H1 (cell line): ENCODE measurements around the gene IPO9. TPM values are rescaled to one million over a fixed set of nuclear protein-coding genes. Genes with fewer than 3 reads are reported as not detected.

Experiments
- CTCF ChIA-PET: fragments of 300-600 bp; sonication (Branson Sonifier 250); formaldehyde crosslinking; loops from one replicate; lab custom pipeline; 2021; ENCODE audit not compliant: partially characterized antibody; lab: Charles Lee
- POLR2A ChIA-PET: fragments of 300-600 bp; sonication (Branson Sonifier 250); formaldehyde crosslinking; loops from one replicate; lab custom pipeline; 2021; ENCODE audit warnings: inconsistent platforms; ENCODE audit not compliant: partially characterized antibody; lab: Charles Lee
- DNase-seq, 2 experiments: peaks; one replicate each; pipeline versions ENCODE4 v3.0.0 to v3.0.0-alpha.2; 2010 to 2022; ENCODE audit warnings: low spot score in 2 of 2, low read depth in 1 of 2, mixed read lengths in 1 of 2
- FAIRE-seq: peaks from 2 replicates; lab custom pipeline; 2011; peaks lifted over from hg19 to GRCh38; lab: Jason Lieb, UNC
- H2AFZ ChIP-seq: 2 replicates; pipeline ENCODE4 v1.8.1; 2012; ENCODE audit warnings: low read length, inconsistent platforms
- H2AK5ac ChIP-seq: 2 replicates; pipeline ENCODE4 v1.6.1; 2013; ENCODE audit warnings: low read depth, low read length
- H2BK120ac ChIP-seq: replicated peaks from 2 replicates; pipeline ENCODE3; 2013; ENCODE audit warnings: low read depth, low read length, inconsistent platforms
- H2BK12ac ChIP-seq: 2 replicates; pipeline ENCODE4 v1.6.1; 2013; ENCODE audit warnings: low read depth, low read length
- H2BK15ac ChIP-seq: 2 replicates; pipeline ENCODE4 v1.6.1; 2013; ENCODE audit warnings: low read length
- H2BK20ac ChIP-seq: 2 replicates; pipeline ENCODE4 v1.6.1; 2013; ENCODE audit warnings: low read length
- H2BK5ac ChIP-seq: 2 replicates; pipeline ENCODE4 v1.6.1; 2013; ENCODE audit warnings: low read depth, low read length
- H3K14ac ChIP-seq: 2 replicates; pipeline ENCODE4 v1.6.1; 2013; ENCODE audit warnings: inconsistent platforms; ENCODE audit not compliant: insufficient read length
- H3K18ac ChIP-seq: 2 replicates; pipeline ENCODE4 v1.6.1; 2013; ENCODE audit warnings: low read length; ENCODE audit errors: extremely low read depth
- H3K23ac ChIP-seq: 2 replicates; pipeline ENCODE4 v1.6.1; 2013; ENCODE audit warnings: inconsistent platforms; ENCODE audit not compliant: insufficient read length
- H3K23me2 ChIP-seq: 2 replicates; pipeline ENCODE4 v1.6.1; 2013; ENCODE audit warnings: low read depth, low read length
- H3K27ac ChIP-seq: 2 replicates; pipeline ENCODE4 v1.6.1; 2011; ENCODE audit warnings: low read depth, low read length, inconsistent platforms
- H3K27me3 ChIP-seq, 4 experiments: replicated peaks in 1 of 4; 1 replicate in 1 of 4; 2 replicates in 3 of 4; pipeline versions ENCODE4 v1.6.1 to v1.8.1; 2011 to 2013; ENCODE audit warnings: low read length in 3 of 4, mild to moderate bottlenecking in 3 of 4, inconsistent platforms in 2 of 4, mixed read lengths in 2 of 4, moderate library complexity in 1 of 4; ENCODE audit not compliant: control insufficient read depth in 3 of 4, insufficient read depth in 3 of 4; ENCODE audit errors: extremely low read depth in 1 of 4
- H3K36me3 ChIP-seq, 4 experiments: 2 replicates each; pipeline versions ENCODE4 v1.6.1 to v1.8.1; 2011 to 2013; ENCODE audit warnings: mild to moderate bottlenecking in 4 of 4, low read length in 3 of 4, moderate library complexity in 2 of 4, control low read depth in 1 of 4, inconsistent platforms in 1 of 4; ENCODE audit not compliant: insufficient read depth in 4 of 4, control insufficient read depth in 2 of 4
- H3K4ac ChIP-seq: replicated peaks from 2 replicates; pipeline ENCODE3; 2013; ENCODE audit warnings: low read length, low read depth, mixed read lengths, inconsistent platforms; ENCODE audit not compliant: insufficient read length
- H3K4me1 ChIP-seq, 4 experiments: replicated peaks in 1 of 4; 1 replicate in 1 of 4; 2 replicates in 3 of 4; pipeline versions ENCODE4 v1.6.1 to v1.8.1; 2011 to 2013; ENCODE audit warnings: low read length in 3 of 4, inconsistent platforms in 2 of 4, mixed read lengths in 1 of 4; ENCODE audit not compliant: insufficient read depth in 4 of 4, control insufficient read depth in 3 of 4
- H3K4me2 ChIP-seq, 2 experiments: 2 replicates each; pipeline versions ENCODE4 v1.6.1 to v1.8.1; 2011 to 2013; ENCODE audit warnings: low read depth in 2 of 2, low read length in 2 of 2, control low read depth in 1 of 2, inconsistent platforms in 1 of 2, mild to moderate bottlenecking in 1 of 2; ENCODE audit not compliant: insufficient read depth in 1 of 2
- H3K4me3 ChIP-seq, 4 experiments: fragments of 200-600, 300-600 bp in 1 of 4; sonication (generic), shearing (Covaris generic), sonication (Bioruptor Twin) in 1 of 4; 2 replicates each; pipeline versions ENCODE4 v1.5.1 to v1.8.1; 2011 to 2016; ENCODE audit warnings: low read length in 4 of 4, low read depth in 3 of 4, control low read depth in 2 of 4, inconsistent platforms in 2 of 4, mild to moderate bottlenecking in 2 of 4, mixed read lengths in 1 of 4, moderate library complexity in 1 of 4; ENCODE audit not compliant: insufficient read depth in 2 of 4; ENCODE audit errors: extremely low read depth in 1 of 4
- H3K56ac ChIP-seq: replicated peaks from 2 replicates; pipeline ENCODE3; 2013; ENCODE audit warnings: low read depth, mild to moderate bottlenecking, mixed read lengths, low read length, inconsistent platforms; ENCODE audit not compliant: insufficient read length
- H3K79me1 ChIP-seq: 2 replicates; pipeline ENCODE4 v1.6.1; 2013; ENCODE audit warnings: low read depth, low read length, control low read depth
- H3K79me2 ChIP-seq, 2 experiments: 2 replicates each; pipeline versions ENCODE4 v1.6.1 to v1.8.1; 2012 to 2013; ENCODE audit warnings: low read length in 2 of 2, mild to moderate bottlenecking in 2 of 2, inconsistent platforms in 1 of 2; ENCODE audit not compliant: insufficient read depth in 2 of 2, control insufficient read depth in 1 of 2
- H3K9ac ChIP-seq, 4 experiments: replicated peaks in 1 of 4; 1 replicate in 1 of 4; 2 replicates in 3 of 4; pipeline versions ENCODE4 v1.6.1 to v1.8.1; 2011 to 2013; ENCODE audit warnings: low read depth in 3 of 4, low read length in 3 of 4, control low read depth in 2 of 4, mild to moderate bottlenecking in 2 of 4, moderate library complexity in 2 of 4, inconsistent platforms in 1 of 4; ENCODE audit errors: extremely low read depth in 1 of 4
- H3K9me3 ChIP-seq, 2 experiments: 2 replicates each; pipeline versions ENCODE4 v1.6.1 to v1.8.1; 2012 to 2013; ENCODE audit warnings: mild to moderate bottlenecking in 2 of 2, moderate library complexity in 2 of 2, control low read depth in 1 of 2, inconsistent platforms in 1 of 2, low read depth in 1 of 2, low read length in 1 of 2, mixed read lengths in 1 of 2; ENCODE audit not compliant: insufficient read depth in 2 of 2
- H4K20me1 ChIP-seq, 2 experiments: replicated peaks in 1 of 2; 2 replicates each; pipeline versions ENCODE3 to v1.8.1; 2011 to 2013; ENCODE audit warnings: inconsistent platforms in 2 of 2, low read length in 2 of 2, mild to moderate bottlenecking in 1 of 2; ENCODE audit not compliant: insufficient read depth in 2 of 2, control insufficient read depth in 1 of 2
- H4K5ac ChIP-seq: 2 replicates; pipeline ENCODE4 v1.6.1; 2013; ENCODE audit warnings: low read length, low read depth, mixed read lengths, inconsistent platforms; ENCODE audit not compliant: insufficient read length
- H4K8ac ChIP-seq: 2 replicates; pipeline ENCODE4 v1.8.0; 2013; ENCODE audit warnings: mild to moderate bottlenecking, moderate library complexity, low read length, inconsistent platforms; ENCODE audit not compliant: insufficient read depth; ENCODE audit errors: extremely low read depth
- H4K91ac ChIP-seq: replicated peaks from 2 replicates; pipeline ENCODE3; 2013; ENCODE audit warnings: low read length, mixed read lengths, inconsistent platforms; ENCODE audit not compliant: insufficient read length
- EP300 ChIP-seq, 2 experiments: IDR thresholded peaks; 1 replicate in 1 of 2; 2 replicates in 1 of 2; pipeline ENCODE4 v1.6.1; 2011 to 2012; ENCODE audit warnings: low read depth in 2 of 2, low read length in 2 of 2, mild to moderate bottlenecking in 2 of 2, borderline replicate concordance in 1 of 2, inconsistent platforms in 1 of 2, moderate library complexity in 1 of 2
- SIX5 ChIP-seq: IDR thresholded peaks from 2 replicates; pipeline ENCODE4 v1.6.1; 2011; ENCODE audit warnings: mild to moderate bottlenecking, low read depth, low read length
- WGBS, 2 experiments: shearing (Covaris generic) in 1 of 2; methylation state at CpG; one replicate each; pipeline versions ENCODE4 v1.1.6 to v1.1.7; 2013 to 2015; ENCODE audit warnings: low lambda C conversion rate in 2 of 2, mixed read lengths in 2 of 2, inconsistent platforms in 1 of 2, low coverage in 1 of 2, missing lambda C conversion rate in 1 of 2; ENCODE audit not compliant: insufficient replicate concordance in 2 of 2, insufficient coverage in 1 of 2, insufficient read length in 1 of 2; ENCODE audit errors: extremely low coverage in 1 of 2, missing lambda C conversion rate in 1 of 2; 5-methylcytosine and 5-hydroxymethylcytosine counted together
- polyA plus RNA-seq, 7 experiments: library from polyadenylated mRNA; depleted of rRNA in 3 of 7; stranded (reverse) in 5 of 7; unstranded in 2 of 7; fragments of >200 nt in 5 of 7; fragments of 200-250 nt in 2 of 7; gene quantifications; 1 replicate in 5 of 7; 2 replicates in 1 of 7; 4 replicates in 1 of 7; pipeline versions ENCODE4 v1.2.1 to v1.2.3, GENCODE V29; 2011 to 2013; ENCODE audit warnings: missing spikeins in 2 of 7, mixed read lengths in 2 of 7
- total RNA-seq: library from RNA; stranded (reverse); fragmentation: NEBNext Ultra II Directional; extraction: Animal tissue kit (Norgen Biotek cat#: 25700); gene quantifications from 2 replicates; pipeline ENCODE4 v1.2.1, GENCODE V29; 2021

Gene IPO9
- total and polyA plus RNA-seq, 2 of the 8 experiments (the other 6 are each of a cell fraction or from before 2014, with no cell fraction given) = 61.0 to 122 TPM

DNA sequence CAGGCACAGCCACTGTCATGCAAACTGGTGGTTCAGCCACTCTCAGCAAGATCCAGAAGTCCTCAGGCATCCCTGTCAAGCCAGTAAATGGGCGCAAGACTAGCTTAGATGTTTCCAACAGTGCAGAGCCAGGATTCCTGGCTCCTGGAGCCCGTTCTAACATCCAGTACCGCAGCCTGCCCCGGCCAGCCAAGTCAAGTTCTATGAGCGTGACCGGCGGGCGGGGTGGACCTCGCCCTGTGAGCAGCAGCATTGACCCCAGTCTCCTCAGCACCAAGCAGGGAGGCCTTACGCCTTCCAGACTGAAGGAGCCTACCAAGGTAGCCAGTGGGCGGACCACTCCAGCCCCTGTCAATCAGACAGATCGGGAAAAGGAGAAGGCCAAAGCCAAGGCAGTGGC lies 46.6 kb upstream of the IPO9 start:
- FAIRE-seq (no peak), DNase-seq (no peak)
- no peak overlapping the region for H2AFZ ChIP-seq
- H3K23ac ChIP-seq = no peak overlapping the region
- no peak overlapping the region for H3K4me2 ChIP-seq
- no peaks in the 10 kb centered on the region for H3K27me3 ChIP-seq
- H4K20me1 ChIP-seq = no peaks in the 10 kb centered on the region
- no peak overlapping the region for H2BK5ac ChIP-seq
- H3K9me3 ChIP-seq = peaks cover 0 to 5% of the 10 kb centered on the region in 2 experiments; a peak in 2 of 4 replicates
- H3K4me1 ChIP-seq = no peaks in the 10 kb centered on the region
- no peak overlapping the region; a peak in 1 of 7 replicates for H3K9ac ChIP-seq
- CTCF ChIA-PET = interaction anchor here (1.1 to 19.1 kb wide), 8 partner anchors 9 to 251 kb away, joined by 4 to 823 read pairs (median 8); no protein-coding TSS in a partner anchor
- no peak overlapping the region for H3K4ac ChIP-seq
- H3K79me1 ChIP-seq = no peaks in the 10 kb centered on the region
- no peak overlapping the region for H2BK12ac ChIP-seq
- H3K4me3 ChIP-seq = no peak overlapping the region
- no peak overlapping the region for H3K14ac ChIP-seq
- peaks cover 21 to 55% (median 46%) of the 10 kb centered on the region in 4 experiments for H3K36me3 ChIP-seq
- no peak overlapping the region for H3K27ac ChIP-seq
- TF ChIP-seq EP300 (IDR thresholded peaks at IDR 0.05; ENCODE audit: borderline replicate concordance in 1 of 2, low read depth in 2 of 2, low read length in 2 of 2) (no peak), SIX5 (no peak)
- TF ChIP-seq, all 59 proteins: peak for 0
- POLR2A ChIA-PET = no interaction called here
- no peak overlapping the region for H4K5ac ChIP-seq
- H3K56ac ChIP-seq = no peak overlapping the region
- no peak overlapping the region for H4K91ac ChIP-seq
- H2AK5ac ChIP-seq = no peak overlapping the region
- H3K18ac ChIP-seq = no peak overlapping the region
- H2BK15ac ChIP-seq = no peak overlapping the region
- H3K23me2 ChIP-seq = no peaks in the 10 kb centered on the region
- H2BK120ac ChIP-seq = no peak overlapping the region
- H4K8ac ChIP-seq = no peak overlapping the region
- H2BK20ac ChIP-seq = no peak overlapping the region
- WGBS, 2 experiments = 96% methylated on average over 12 of the region's 12 CpGs; no CpG with 5 or more reads in 1 of the 2 experiments
- no peaks in the 10 kb centered on the region for H3K79me2 ChIP-seq
